Activated CD4-positive, alpha-beta memory T cell treated with anti-CD3 and anti-CD28 coated beads for 36 hours (primary cell): ENCODE results near the gene PATE3. TPM values are rescaled to one million over a fixed set of nuclear protein-coding genes. Genes with fewer than 3 reads are reported as not detected.

Experiments
- CTCF ChIA-PET: fragments of 350-600 bp; sonication (Branson Sonifier 250); formaldehyde crosslinking; loops from one replicate; lab custom pipeline; 2021; ENCODE audit warnings: antibody characterized with exemption, inconsistent platforms; lab: Charles Lee
- POLR2A ChIA-PET: fragments of 350-600 bp; sonication (Branson Sonifier 250); formaldehyde crosslinking; loops from one replicate; lab custom pipeline; 2021; ENCODE audit warnings: antibody characterized with exemption; lab: Charles Lee
- DNase-seq: peaks from one replicate; pipeline ENCODE4 v3.0.0-alpha.2; 2020
- H3K27ac Mint-ChIP-seq: one replicate; pipeline ENCODE4 v1.8.0; 2021; ENCODE audit warnings: mixed read lengths
- H3K27me3 Mint-ChIP-seq: one replicate; pipeline ENCODE4 v1.8.0; 2021; ENCODE audit warnings: mixed read lengths
- H3K36me3 Mint-ChIP-seq: one replicate; pipeline ENCODE4 v1.8.0; 2021; ENCODE audit warnings: mixed read lengths
- H3K4me1 Mint-ChIP-seq: one replicate; pipeline ENCODE4 v1.8.0; 2021; ENCODE audit warnings: low read depth, mixed read lengths
- H3K4me3 Mint-ChIP-seq: one replicate; pipeline ENCODE4 v1.8.0; 2021; ENCODE audit warnings: mild to moderate bottlenecking, mixed read lengths
- H3K9me3 Mint-ChIP-seq: one replicate; pipeline ENCODE4 v1.8.0; 2021; ENCODE audit warnings: mixed read lengths
- intact Hi-C: fragments of 100-400 bp; cut with micrococcal nuclease; formaldehyde crosslinking; loops from one replicate; pipeline ENCODE4 v1.15.1; 2023
- total RNA-seq, 2 experiments: library from RNA; stranded (reverse); gene quantifications; one replicate each; pipeline ENCODE4 v1.2.3, GENCODE V29; 2021

PATE3 gene
- total RNA-seq, 2 experiments from 2014 or later, result not detected

DNA sequence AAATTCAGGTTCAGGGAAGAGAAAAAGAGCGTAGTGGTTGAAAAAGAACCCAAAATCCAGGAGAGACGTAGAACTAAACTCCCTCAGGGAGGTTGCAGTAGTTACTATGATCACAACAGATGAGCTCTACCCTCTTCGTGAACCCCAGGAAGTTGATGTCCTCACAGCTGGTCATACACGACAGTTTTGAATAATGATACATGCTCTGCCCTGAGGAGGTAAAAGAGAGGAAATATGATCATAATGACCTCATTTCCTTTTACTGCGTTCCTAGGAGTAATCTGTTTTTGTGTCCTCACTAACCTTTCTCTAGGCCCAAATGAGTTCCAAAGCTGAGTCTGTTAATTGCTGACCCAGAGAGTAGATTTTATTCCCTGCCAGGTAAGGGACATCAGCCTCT, 10.6 kb upstream of the PATE3 start:
- ChIA-PET POLR2A (no interaction called here), CTCF (no interaction called here)
- no peak overlapping the region for H3K27ac Mint-ChIP-seq

DNA sequence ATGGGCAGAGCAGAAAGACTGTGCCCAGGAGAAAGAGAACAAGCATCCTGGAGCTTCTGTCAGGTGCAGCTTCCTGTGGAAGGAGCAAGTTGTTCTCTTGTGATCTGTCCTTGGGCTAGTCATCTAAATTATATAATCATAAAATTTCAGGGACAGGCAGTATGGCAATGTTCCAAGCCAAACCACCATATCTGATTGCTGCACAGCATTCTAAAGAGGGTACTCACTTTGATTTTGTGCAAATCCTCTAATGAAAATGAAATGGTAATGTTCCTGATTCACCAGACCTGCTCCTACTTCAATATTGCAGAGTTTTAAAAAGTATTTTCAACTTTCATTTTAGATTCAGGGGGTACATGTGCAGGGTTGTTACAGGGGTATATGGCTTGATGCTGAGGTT, 9.2 kb upstream of the PATE3 start, which contains the start of gene PATE2:
Gene PATE2 (minus strand): TSS at position 101 of the 400 bp plus-strand sequence. CDS start 55 bp downstream, at position 46.
- no peaks in the 10 kb centered on the region for H3K4me1 Mint-ChIP-seq
- H3K9me3 Mint-ChIP-seq, result peaks cover 2% of the 10 kb centered on the region
- intact Hi-C loops, result no loop called here
- H3K27ac Mint-ChIP-seq, result no peak within 1 kb of the TSS
- peaks cover 19% of the 10 kb centered on the region for H3K27me3 Mint-ChIP-seq
- H3K36me3 Mint-ChIP-seq, result no peaks in the 10 kb centered on the region
- CTCF ChIA-PET, result no interaction called here
- DNase-seq, result no peak
- POLR2A ChIA-PET, result no interaction called here
- H3K4me3 Mint-ChIP-seq, result no peak within 1 kb of the TSS

More for the DNA sequence above, 10.6 kb upstream of the PATE3 start:
- H3K9me3 Mint-ChIP-seq, result no peaks in the 10 kb centered on the region
- DNase-seq, result no peak
- no peak overlapping the region for H3K4me3 Mint-ChIP-seq
- intact Hi-C loops, result no loop called here
- no peaks in the 10 kb centered on the region for H3K36me3 Mint-ChIP-seq
- no peaks in the 10 kb centered on the region for H3K4me1 Mint-ChIP-seq
- H3K27me3 Mint-ChIP-seq, result peaks cover 18% of the 10 kb centered on the region

GRCh38 chr11:125784678-125785077, 3.2 kb upstream of the PATE3 start:
- intact Hi-C loops, result no loop called here
- H3K27me3 Mint-ChIP-seq, result peaks cover 6% of the 10 kb centered on the region
- no peaks in the 10 kb centered on the region for H3K36me3 Mint-ChIP-seq
- H3K27ac Mint-ChIP-seq, result no peak overlapping the region
- CTCF ChIA-PET, result no interaction called here
- peaks cover 2% of the 10 kb centered on the region for H3K9me3 Mint-ChIP-seq
- POLR2A ChIA-PET, result no interaction called here
- no peaks in the 10 kb centered on the region for H3K4me1 Mint-ChIP-seq
- no peak overlapping the region for H3K4me3 Mint-ChIP-seq
- no peak for DNase-seq

DNA sequence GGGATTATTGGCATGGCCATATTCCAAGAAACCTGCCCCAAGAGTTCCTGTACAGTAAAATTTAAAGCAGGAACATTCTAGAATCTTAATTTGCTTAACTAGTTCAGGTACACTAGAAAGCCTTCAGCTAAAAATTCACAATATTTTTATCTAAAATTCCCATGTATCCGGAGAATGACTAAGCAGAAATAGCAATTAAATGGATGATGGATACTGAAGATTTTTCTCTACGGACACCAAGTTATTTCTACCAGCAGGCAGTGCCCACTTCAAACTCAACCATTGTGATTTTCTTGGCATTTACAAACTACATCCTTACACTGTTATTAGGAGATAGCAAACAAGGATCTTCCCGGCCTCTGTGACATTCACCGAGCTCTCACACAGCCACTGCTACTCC, 2.9 kb downstream of the PATE3 start:
- ChIA-PET POLR2A (no interaction called here), CTCF (no interaction called here)
- Mint-ChIP-seq H3K27me3 (peaks cover 2% of the 10 kb centered on the region), H3K36me3 (no peaks in the 10 kb centered on the region), H3K4me1 (no peaks in the 10 kb centered on the region), H3K27ac (no peak overlapping the region), H3K9me3 (peaks cover 25% of the 10 kb centered on the region), H3K4me3 (no peak overlapping the region)
- DNase-seq, result no peak
- intact Hi-C loops, result no loop called here

DNA sequence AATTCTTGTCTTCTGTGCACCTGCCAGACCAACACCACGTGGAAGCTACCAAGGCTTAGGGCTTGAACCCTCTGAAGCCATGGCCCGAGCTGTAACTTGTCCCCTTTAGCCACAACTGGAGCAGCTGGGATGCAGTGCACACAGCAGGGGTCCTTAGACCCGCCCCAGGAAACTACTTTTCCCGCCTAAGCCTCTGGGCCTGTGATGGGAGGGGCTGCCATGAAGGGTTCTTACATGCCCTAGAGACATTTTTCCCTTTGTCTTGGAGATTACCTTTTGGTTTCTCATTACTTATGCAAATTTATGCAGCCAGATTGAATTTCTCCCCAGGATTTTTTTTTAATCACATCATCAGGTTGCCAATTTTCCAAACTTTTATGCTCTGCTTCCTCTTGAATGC, 9.7 kb downstream of the PATE3 start:
- Mint-ChIP-seq H3K36me3 (peaks cover 1% of the 10 kb centered on the region), H3K9me3 (peaks cover 53% of the 10 kb centered on the region), H3K4me3 (no peak overlapping the region), H3K27ac (no peak overlapping the region), H3K27me3 (peaks cover 10% of the 10 kb centered on the region), H3K4me1 (no peaks in the 10 kb centered on the region)
- ChIA-PET POLR2A (no interaction called here), CTCF (no interaction called here)
- intact Hi-C loops, result no loop called here
- DNase-seq, result no peak

DNA sequence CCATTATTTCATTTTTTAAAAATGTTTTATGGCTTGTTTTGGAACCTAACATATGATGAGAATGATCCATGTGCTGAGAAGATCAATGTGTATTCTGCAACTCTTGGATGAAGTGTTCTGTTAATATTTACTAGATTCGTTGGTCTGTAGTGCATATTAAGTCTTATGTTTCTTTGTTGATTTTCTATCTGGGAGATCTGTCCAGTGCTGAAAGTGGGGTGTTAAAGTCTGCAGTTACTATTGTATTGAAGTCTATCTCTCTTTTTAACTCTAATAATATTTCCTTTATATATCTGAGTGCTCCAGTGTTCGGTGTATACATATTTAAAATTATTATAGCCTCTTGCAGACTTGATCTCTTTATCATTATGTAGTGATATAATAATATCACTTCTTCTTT, 11.9 kb downstream of the PATE3 start:
- Mint-ChIP-seq H3K27me3 (peaks cover 10% of the 10 kb centered on the region), H3K4me1 (no peaks in the 10 kb centered on the region), H3K36me3 (peaks cover 3% of the 10 kb centered on the region), H3K9me3 (peaks cover 52% of the 10 kb centered on the region), H3K4me3 (no peak overlapping the region), H3K27ac (no peak overlapping the region)
- ChIA-PET POLR2A (no interaction called here), CTCF (no interaction called here)
- intact Hi-C loops, result no loop called here
- DNase-seq, result no peak

DNA sequence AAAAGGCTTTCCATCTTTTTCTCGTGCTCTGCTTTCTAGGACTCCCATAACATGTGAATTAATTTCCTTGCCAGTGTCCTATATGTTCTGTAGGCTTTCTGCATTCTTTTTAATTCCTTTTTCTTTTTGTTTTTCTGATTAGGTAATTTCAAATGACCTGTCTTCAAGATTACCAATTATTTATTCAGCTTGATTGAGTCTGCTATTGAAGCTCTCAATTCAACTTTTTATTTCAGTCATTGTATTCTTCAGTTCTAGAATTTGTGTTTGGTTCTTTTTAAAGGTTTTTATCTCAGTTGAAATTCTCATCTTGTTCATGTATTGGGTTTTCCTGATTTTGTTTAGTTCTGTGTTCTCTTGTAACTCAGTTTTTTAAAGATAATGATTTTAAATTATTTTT, 14.5 kb downstream of the PATE3 start:
- peaks cover 13% of the 10 kb centered on the region for H3K27me3 Mint-ChIP-seq
- no peak for DNase-seq
- intact Hi-C loops, result no loop called here
- no peak overlapping the region for H3K27ac Mint-ChIP-seq
- peaks cover 3% of the 10 kb centered on the region for H3K36me3 Mint-ChIP-seq
- ChIA-PET POLR2A (no interaction called here), CTCF (no interaction called here)
- H3K4me1 Mint-ChIP-seq, result no peaks in the 10 kb centered on the region
- H3K9me3 Mint-ChIP-seq, result peaks cover 39% of the 10 kb centered on the region
- no peak overlapping the region for H3K4me3 Mint-ChIP-seq

DNA sequence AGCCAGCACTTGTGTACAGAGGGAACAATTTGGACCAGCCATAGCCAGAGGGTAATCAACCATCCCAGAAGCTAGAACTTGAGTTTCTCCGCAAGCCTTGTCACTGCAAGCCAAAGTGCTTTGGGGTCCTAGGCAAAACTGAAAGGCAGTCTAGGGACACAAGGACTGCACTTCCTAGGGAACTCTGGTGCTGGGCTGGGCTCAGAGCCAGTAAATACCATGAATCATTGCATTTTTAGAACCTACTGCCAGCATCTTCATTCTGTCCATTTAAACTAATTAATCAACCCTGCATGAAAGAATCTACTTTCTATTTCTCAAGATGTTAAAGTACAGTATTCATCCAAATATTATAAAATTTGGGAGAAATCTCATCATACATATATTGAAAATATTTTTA, 20.0 kb downstream of the PATE3 start:
- Mint-ChIP-seq H3K9me3 (peaks cover 11% of the 10 kb centered on the region), H3K4me3 (no peak overlapping the region), H3K27me3 (peaks cover 3% of the 10 kb centered on the region), H3K4me1 (no peaks in the 10 kb centered on the region), H3K36me3 (no peaks in the 10 kb centered on the region), H3K27ac (no peak overlapping the region)
- ChIA-PET CTCF (no interaction called here), POLR2A (no interaction called here)
- intact Hi-C loops, result no loop called here
- no peak for DNase-seq

- ChIA-PET CTCF (no interaction called here), POLR2A (no interaction called here)
- H3K4me1 Mint-ChIP-seq, result no peaks in the 10 kb centered on the region
- H3K27ac Mint-ChIP-seq, result no peak within 1 kb of the TSS
- intact Hi-C loops, result no loop called here
- peaks cover 8% of the 10 kb centered on the region for H3K9me3 Mint-ChIP-seq
- DNase-seq, result no peak
- no peaks in the 10 kb centered on the region for H3K36me3 Mint-ChIP-seq
- peaks cover 8% of the 10 kb centered on the region for H3K27me3 Mint-ChIP-seq
- H3K4me3 Mint-ChIP-seq, result no peak within 1 kb of the TSS
Observed at GRCh38 chr11:125833016-125833415, 45.1 kb downstream of the PATE3 start, which contains the start of gene PATE4. Gene PATE4 (plus strand): TSS chr11:125833316. CDS start chr11:125833360, 44 bp downstream.

GRCh38 chr11:125835748-125836147, 47.8 kb downstream of the PATE3 start:
- no peak for DNase-seq
- Mint-ChIP-seq H3K4me3 (no peak overlapping the region), H3K36me3 (no peaks in the 10 kb centered on the region), H3K27me3 (peaks cover 8% of the 10 kb centered on the region), H3K4me1 (no peaks in the 10 kb centered on the region), H3K27ac (no peak overlapping the region), H3K9me3 (peaks cover 8% of the 10 kb centered on the region)
- ChIA-PET CTCF (no interaction called here), POLR2A (no interaction called here)
- intact Hi-C loops, result no loop called here

Other genes with a start within 250 kb of the PATE3 start
- 10 to 100 TPM; 28.7 to 29.1 TPM for gene EI24, start 218.7 kb upstream of the PATE3 start, total RNA-seq
- 100 to 1,000 TPM; 121 to 132 TPM for gene STT3A, start 195.3 kb upstream of the PATE3 start, total RNA-seq
- gene CHEK1, start 163.0 kb upstream of the PATE3 start, total RNA-seq, result 100 to 1,000 TPM; 140 to 155 TPM
- gene ACRV1, start 107.3 kb upstream of the PATE3 start, total RNA-seq, result not detected
- gene PATE1, start 41.8 kb upstream of the PATE3 start, total RNA-seq, result not detected
- not detected for gene PATE2, start 9.3 kb upstream of the PATE3 start, total RNA-seq
- not detected for gene PATE4, start 45.2 kb downstream of the PATE3 start, total RNA-seq
- 1 to 10 TPM; 8.2 to 8.3 TPM for gene HYLS1, start 99.5 kb downstream of the PATE3 start, total RNA-seq
- 10 to 100 TPM; 20.1 to 22.9 TPM for gene PUS3, start 115.1 kb downstream of the PATE3 start, total RNA-seq
- not detected for gene DDX25, start 116.4 kb downstream of the PATE3 start, total RNA-seq
- not detected for gene VSIG10L2, start 157.9 kb downstream of the PATE3 start, total RNA-seq